GM12874 (cell line): Measurements from ENCODE around the gene EHMT2.

Source experiments
- CTCF ChIP-seq: IDR thresholded peaks from 2 replicates; pipeline ENCODE4 v1.5.1; 2011; ENCODE audit warnings: low read depth, mild to moderate bottlenecking, control low read depth, low read length, moderate library complexity; ENCODE audit not compliant: insufficient read depth

EHMT2 gene

GRCh38 chr6:31860349-31860748 lies 37.1 kb downstream of the EHMT2 start:
- no peak for TF ChIP-seq CTCF

- no peak for TF ChIP-seq CTCF
These were observed 37.6 kb downstream of the EHMT2 start for GRCh38 chr6:31859923-31860322.

GRCh38 chr6:31858707-31859106 lies 38.8 kb downstream of the EHMT2 start:
- no peak for TF ChIP-seq CTCF

- no peak for TF ChIP-seq CTCF
These were observed 46.0 kb downstream of the EHMT2 start for GRCh38 chr6:31851485-31851832.

- no peak for TF ChIP-seq CTCF
These were observed 46.6 kb downstream of the EHMT2 start for GRCh38 chr6:31850765-31851484.

GRCh38 chr6:31847276-31847978 lies 50.1 kb downstream of the EHMT2 start:
- no peak for TF ChIP-seq CTCF

- TF ChIP-seq CTCF, result no peak
These were observed 53.0 kb downstream of the EHMT2 start for GRCh38 chr6:31844507-31844906.
